GM23248 (cell line): ENCODE measurements around the gene MYO10.

Experiments
- EZH2 ChIP-seq: fragments of 200-600 bp; sonication (generic); IDR thresholded peaks from 2 replicates; pipeline ENCODE4 v1.6.1; 2018; ENCODE audit warnings: antibody characterized with exemption, mild to moderate bottlenecking; ENCODE audit not compliant: insufficient read depth, poor library complexity, severe bottlenecking
- EZH2phosphoT487 ChIP-seq: fragments of 200-600 bp; sonication (generic); IDR thresholded peaks from 2 replicates; pipeline ENCODE4 v1.6.1; 2018; ENCODE audit warnings: antibody characterized with exemption, moderate library complexity, mild to moderate bottlenecking, low read depth; ENCODE audit not compliant: insufficient read depth

DNA sequence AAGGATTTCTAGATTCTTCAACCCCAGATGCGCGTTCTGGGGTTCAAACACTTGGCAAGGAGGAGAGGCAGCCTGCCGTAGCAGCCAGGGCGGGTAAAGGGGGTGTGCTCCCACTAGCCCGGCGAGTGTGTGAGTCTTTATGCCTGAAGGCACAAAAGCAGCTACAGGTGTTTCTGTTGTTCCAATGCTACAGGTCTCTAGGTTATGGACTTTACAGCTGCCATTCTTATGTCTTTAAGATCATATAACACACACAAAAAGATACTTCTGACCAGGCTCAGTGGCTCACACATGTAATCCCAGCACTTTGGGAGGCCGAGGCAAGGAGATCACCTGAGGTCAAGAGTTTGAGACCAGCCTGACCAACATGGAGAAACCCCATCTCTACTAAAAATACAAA is 185.6 kb downstream of the MYO10 start:
- TF ChIP-seq EZH2 (no peak), EZH2phosphoT487 (no peak)
